Neuronal stem cell (in vitro differentiated cells): ENCODE results near the gene TPSAB1.

Experiments
- DNase-seq: peaks from one replicate; pipeline ENCODE4 v3.0.0-alpha.2; 2013; ENCODE audit warnings: low spot score
- H2AFZ ChIP-seq: one replicate; pipeline ENCODE4 v1.6.1; 2013; ENCODE audit warnings: mild to moderate bottlenecking, low read length, inconsistent platforms
- H2AK5ac ChIP-seq: 2 replicates; pipeline ENCODE4 v1.6.1; 2013; ENCODE audit warnings: low read depth, mild to moderate bottlenecking, inconsistent platforms, low read length, moderate library complexity, mixed read lengths
- H2BK120ac ChIP-seq: 2 replicates; pipeline ENCODE4 v1.6.1; 2013; ENCODE audit warnings: low read depth, mild to moderate bottlenecking, inconsistent platforms, low read length, moderate library complexity, mixed read lengths
- H2BK12ac ChIP-seq: one replicate; pipeline ENCODE4 v1.6.1; 2013; ENCODE audit warnings: low read length, inconsistent platforms
- H2BK15ac ChIP-seq: 2 replicates; pipeline ENCODE4 v1.6.1; 2013; ENCODE audit warnings: mild to moderate bottlenecking, low read length, inconsistent platforms, mixed read lengths
- H2BK5ac ChIP-seq: one replicate; pipeline ENCODE4 v1.6.1; 2013; ENCODE audit warnings: inconsistent platforms, mild to moderate bottlenecking, low read length, moderate library complexity
- H3K14ac ChIP-seq: one replicate; pipeline ENCODE4 v1.6.1; 2013; ENCODE audit warnings: low read length, inconsistent platforms
- H3K18ac ChIP-seq: 2 replicates; pipeline ENCODE4 v1.6.1; 2013; ENCODE audit warnings: low read length, inconsistent platforms
- H3K23ac ChIP-seq: 2 replicates; pipeline ENCODE4 v1.6.1; 2013; ENCODE audit warnings: low read depth, mild to moderate bottlenecking, mixed read lengths, low read length, inconsistent platforms; ENCODE audit not compliant: poor library complexity
- H3K27ac ChIP-seq: replicated peaks from 3 replicates; pipeline ENCODE4 v1.5.1; 2013; ENCODE audit warnings: low read length, inconsistent platforms
- H3K27me3 ChIP-seq, 3 experiments: 2 replicates each; pipeline ENCODE4 v1.6.1; 2013; ENCODE audit warnings: low read length in 3 of 3, mild to moderate bottlenecking in 2 of 3, inconsistent platforms in 1 of 3, low read depth in 1 of 3, mixed read lengths in 1 of 3, moderate library complexity in 1 of 3; ENCODE audit not compliant: control insufficient read depth in 3 of 3, insufficient read depth in 3 of 3
- H3K36me3 ChIP-seq, 2 donors: replicated peaks in 1 of 2; 2 replicates each; pipeline ENCODE4 v1.6.1; 2013; ENCODE audit warnings: low read length in 2 of 2; ENCODE audit not compliant: control insufficient read depth in 2 of 2, insufficient read depth in 2 of 2
- H3K4ac ChIP-seq: 2 replicates; pipeline ENCODE4 v1.6.1; 2013; ENCODE audit warnings: inconsistent platforms, mild to moderate bottlenecking, low read length, moderate library complexity
- H3K4me1 ChIP-seq, 2 donors: 1 replicate in 1 of 2; 2 replicates in 1 of 2; pipeline ENCODE4 v1.6.1; 2013; ENCODE audit warnings: low read length in 2 of 2, low read depth in 1 of 2; ENCODE audit not compliant: control insufficient read depth in 2 of 2, insufficient read depth in 1 of 2
- H3K4me2 ChIP-seq: one replicate; pipeline ENCODE4 v1.6.1; 2013; ENCODE audit warnings: mild to moderate bottlenecking, low read length, inconsistent platforms; ENCODE audit not compliant: insufficient read depth, poor library complexity, severe bottlenecking
- H3K4me3 ChIP-seq, 2 donors: 2 replicates each; pipeline ENCODE4 v1.5.1; 2013; ENCODE audit warnings: low read length in 2 of 2, mild to moderate bottlenecking in 2 of 2, inconsistent platforms in 1 of 2, moderate library complexity in 1 of 2
- H3K79me1 ChIP-seq: one replicate; pipeline ENCODE4 v1.6.1; 2013; ENCODE audit warnings: low read depth, mild to moderate bottlenecking, inconsistent platforms, low read length, moderate library complexity
- H3K9ac ChIP-seq: one replicate; pipeline ENCODE4 v1.6.1; 2013; ENCODE audit warnings: mild to moderate bottlenecking, low read depth, low read length, inconsistent platforms; ENCODE audit not compliant: poor library complexity
- H3K9me3 ChIP-seq, 2 donors: replicated peaks in 1 of 2; 2 replicates each; pipeline versions ENCODE3 to v1.6.1; 2013; ENCODE audit warnings: low read length in 2 of 2, mild to moderate bottlenecking in 2 of 2, inconsistent platforms in 1 of 2, low read depth in 1 of 2, mixed read lengths in 1 of 2, moderate library complexity in 1 of 2; ENCODE audit not compliant: control insufficient read depth in 2 of 2, insufficient read depth in 1 of 2
- H4K8ac ChIP-seq: one replicate; pipeline ENCODE4 v1.6.1; 2013; ENCODE audit warnings: low read depth, mild to moderate bottlenecking, inconsistent platforms, low read length, moderate library complexity
- H4K91ac ChIP-seq: one replicate; pipeline ENCODE4 v1.6.1; 2013; ENCODE audit warnings: low read length, low read depth, mild to moderate bottlenecking, inconsistent platforms; ENCODE audit not compliant: poor library complexity
- WGBS, 2 donors: extraction: QIAGEN DNeasy Blood & Tissue Kit; methylation state at CpG; one replicate each; pipeline ENCODE4 v1.1.7; 2013; ENCODE audit warnings: missing lambda C conversion rate in 2 of 2, mixed read lengths in 1 of 2; ENCODE audit not compliant: insufficient read length in 2 of 2, insufficient replicate concordance in 1 of 2; ENCODE audit errors: extremely low coverage in 2 of 2; 5-methylcytosine and 5-hydroxymethylcytosine counted together

Gene TPSAB1

GRCh38 chr16:1279945-1280589 is 39.6 kb downstream of the TPSAB1 start:
- WGBS, 2 donors, result no CpG with 5 or more reads among the region's 29 CpGs
- H3K18ac ChIP-seq, result peak overlapping the region; percentile 80
- H3K27ac ChIP-seq, result no peak overlapping the region
- no peak overlapping the region for H3K14ac ChIP-seq
- peak overlapping the region in 1 of 2 donors; percentile 18 for H3K4me3 ChIP-seq
- no peak overlapping the region for H2AFZ ChIP-seq
- H4K8ac ChIP-seq, result no peak overlapping the region
- H3K4ac ChIP-seq, result no peak overlapping the region
- H3K9ac ChIP-seq, result no peak overlapping the region
- H2BK12ac ChIP-seq, result peak overlapping the region; percentile 30
- H2BK15ac ChIP-seq, result peak overlapping the region; percentile 87
- no peaks in the 10 kb centered on the region for H3K36me3 ChIP-seq
- H3K23ac ChIP-seq, result peak overlapping the region; percentile 67
- no peak for DNase-seq
- H3K9me3 ChIP-seq, result no peaks in the 10 kb centered on the region
- H3K4me1 ChIP-seq, result peaks cover 11 to 14% of the 10 kb centered on the region in 2 donors
- no peak overlapping the region for H4K91ac ChIP-seq
- H2BK5ac ChIP-seq, result no peak overlapping the region
- peak overlapping the region; percentile 91 for H2BK120ac ChIP-seq
- peaks cover 3% of the 10 kb centered on the region for H3K79me1 ChIP-seq
- H3K4me2 ChIP-seq, result no peak overlapping the region
- H3K27me3 ChIP-seq, result peaks cover 0 to 43% (median 0%) of the 10 kb centered on the region in 3 experiments
- peak overlapping the region; percentile 83 for H2AK5ac ChIP-seq

GRCh38 chr16:1280783-1281182 is 40.3 kb downstream of the TPSAB1 start:
- Histone ChIP-seq H3K36me3 (no peaks in the 10 kb centered on the region), H3K14ac (no peak overlapping the region), H3K4me2 (no peak overlapping the region), H2BK12ac (no peak overlapping the region), H2BK5ac (no peak overlapping the region), H2AK5ac (peak overlapping the region; percentile 83), H3K18ac (no peak overlapping the region), H2AFZ (no peak overlapping the region), H3K4me3 (no peak overlapping the region), H3K23ac (no peak overlapping the region), H3K4ac (no peak overlapping the region), H4K8ac (no peak overlapping the region), H3K27me3 (peaks cover 0 to 49% (median 0%) of the 10 kb centered on the region in 3 experiments), H4K91ac (no peak overlapping the region), H2BK15ac (no peak overlapping the region), H3K9ac (no peak overlapping the region), H3K4me1 (peaks cover 11 to 14% of the 10 kb centered on the region in 2 donors), H3K27ac (no peak overlapping the region), H2BK120ac (no peak overlapping the region), H3K79me1 (peaks cover 3% of the 10 kb centered on the region), H3K9me3 (no peaks in the 10 kb centered on the region)
- WGBS, 2 donors, result no CpG with 5 or more reads among the region's 8 CpGs
- no peak for DNase-seq

- no peak overlapping the region for H3K4me2 ChIP-seq
- H2BK120ac ChIP-seq, result no peak overlapping the region
These were observed 41.0 kb downstream of the TPSAB1 start for GRCh38 chr16:1281517-1281916.

DNA sequence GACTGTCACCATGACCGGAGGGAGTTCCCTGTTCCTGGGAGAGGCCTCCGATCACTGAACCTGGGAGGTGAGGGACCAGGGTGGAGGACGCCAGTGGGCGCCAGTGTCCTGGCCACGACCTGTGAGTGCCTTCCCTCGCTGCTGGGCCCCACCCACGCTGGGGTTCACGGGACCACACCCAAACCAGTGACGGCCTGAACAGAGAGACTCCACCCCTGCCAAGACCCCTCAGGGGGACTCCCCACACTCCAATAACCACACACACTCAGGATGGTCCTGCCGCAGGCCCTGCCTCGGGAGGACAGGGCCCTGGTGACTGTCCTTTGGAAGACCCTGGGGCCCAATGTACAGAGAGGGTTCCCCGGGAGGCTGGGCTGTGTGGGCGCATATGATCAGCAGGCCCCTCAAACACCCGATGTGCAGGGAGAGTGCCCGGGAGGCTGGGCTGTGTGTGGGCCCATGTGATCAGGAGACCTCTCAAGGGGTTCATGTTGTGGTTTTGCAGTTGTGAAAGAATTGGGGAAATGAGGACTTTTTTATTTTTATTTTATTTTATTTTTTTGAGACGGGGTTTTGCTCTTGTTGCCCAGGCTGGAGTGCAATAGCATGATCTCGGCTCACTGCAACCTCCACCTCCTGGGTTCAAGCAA is 41.9 kb downstream of the TPSAB1 start:
- H4K91ac ChIP-seq, result no peak overlapping the region
- H2BK15ac ChIP-seq, result peak overlapping the region; percentile 21
- H3K4me1 ChIP-seq, result peaks cover 11 to 14% of the 10 kb centered on the region in 2 donors
- no peak overlapping the region for H3K4ac ChIP-seq
- no peak overlapping the region for H3K9ac ChIP-seq
- H2AK5ac ChIP-seq, result peak overlapping the region; percentile 81
- no peak overlapping the region for H3K14ac ChIP-seq
- WGBS, 2 donors, result no CpG with 5 or more reads among the region's 17 CpGs
- no peak overlapping the region for H3K4me2 ChIP-seq
- no peaks in the 10 kb centered on the region for H3K36me3 ChIP-seq
- no peak overlapping the region for H3K27ac ChIP-seq
- H3K79me1 ChIP-seq, result peaks cover 3% of the 10 kb centered on the region
- peak overlapping the region; percentile 38 for H3K18ac ChIP-seq
- peak overlapping the region; percentile 3 for H3K23ac ChIP-seq
- DNase-seq, result no peak
- H3K4me3 ChIP-seq, result no peak overlapping the region
- no peak overlapping the region for H4K8ac ChIP-seq
- peaks cover 0 to 62% (median 0%) of the 10 kb centered on the region in 3 experiments for H3K27me3 ChIP-seq
- H2AFZ ChIP-seq, result no peak overlapping the region
- no peak overlapping the region for H2BK5ac ChIP-seq
- no peak overlapping the region for H2BK120ac ChIP-seq
- no peak overlapping the region for H2BK12ac ChIP-seq
- H3K9me3 ChIP-seq, result no peaks in the 10 kb centered on the region

More at GRCh38 chr16:1281517-1281916, 41.0 kb downstream of the TPSAB1 start:
- WGBS, 2 donors, result no CpG with 5 or more reads among the region's 16 CpGs
- H3K27me3 ChIP-seq, result peaks cover 0 to 56% (median 0%) of the 10 kb centered on the region in 3 experiments
- no peak overlapping the region for H3K9ac ChIP-seq
- H4K8ac ChIP-seq, result no peak overlapping the region
- no peak overlapping the region for H3K18ac ChIP-seq
- no peak for DNase-seq
- H3K36me3 ChIP-seq, result no peaks in the 10 kb centered on the region
- peak overlapping the region; percentile 84 for H2AK5ac ChIP-seq
- H3K79me1 ChIP-seq, result peaks cover 3% of the 10 kb centered on the region
- H2AFZ ChIP-seq, result no peak overlapping the region
- no peak overlapping the region for H2BK5ac ChIP-seq
- no peak overlapping the region for H3K27ac ChIP-seq
- H3K14ac ChIP-seq, result no peak overlapping the region
- peak overlapping the region; percentile 67 for H2BK15ac ChIP-seq
- H2BK12ac ChIP-seq, result peak overlapping the region; percentile 6
- H3K4me1 ChIP-seq, result peaks cover 11 to 14% of the 10 kb centered on the region in 2 donors
- H3K23ac ChIP-seq, result peak overlapping the region; percentile 55
- H4K91ac ChIP-seq, result peak overlapping the region; percentile 97
- H3K4me3 ChIP-seq, result no peak overlapping the region
- H3K4ac ChIP-seq, result no peak overlapping the region
- H3K9me3 ChIP-seq, result no peaks in the 10 kb centered on the region
